Bronchial epithelial cell (primary cell): Measurements from ENCODE around the gene ERBB3. TPM values are rescaled to one million over a fixed set of nuclear protein-coding genes. Genes with fewer than 3 reads are reported as not detected.

Experiments used
- DNase-seq: peaks from one replicate; pipeline ENCODE4 v3.0.0-alpha.2; 2010; ENCODE audit warnings: low read depth
- FAIRE-seq: peaks from 2 replicates; lab custom pipeline; 2011; peaks lifted over from hg19 to GRCh38; lab: Jason Lieb, UNC
- H3K27me3 ChIP-seq: 2 replicates; pipeline ENCODE4 v1.5.1; 2011; ENCODE audit warnings: low read length; ENCODE audit not compliant: control insufficient read depth, insufficient read depth
- H3K36me3 ChIP-seq: 2 replicates; pipeline ENCODE4 v1.5.1; 2011; ENCODE audit warnings: low read length; ENCODE audit not compliant: control insufficient read depth, insufficient read depth
- H3K4me3 ChIP-seq: 2 replicates; pipeline ENCODE4 v1.5.1; 2011; ENCODE audit warnings: mild to moderate bottlenecking, low read depth, low read length, control low read depth
- total RNA-seq: library from RNA; depleted of rRNA; stranded (reverse); fragments of >200 nt; gene quantifications from 2 replicates; pipeline ENCODE4 v1.2.1, GENCODE V29; 2014
- TF ChIP-seq, protein P1 (sequence below): IDR thresholded peaks from 2 replicates; pipeline ENCODE4 v1.5.1; 2011; ENCODE audit warnings: mild to moderate bottlenecking, moderate library complexity, low read length, control low read depth, inconsistent platforms; ENCODE audit not compliant: insufficient read depth, severe bottlenecking

ERBB3 gene
- 21.1 and 59.8 TPM in 2 replicates for total RNA-seq

- TF ChIP-seq, protein P1, sequence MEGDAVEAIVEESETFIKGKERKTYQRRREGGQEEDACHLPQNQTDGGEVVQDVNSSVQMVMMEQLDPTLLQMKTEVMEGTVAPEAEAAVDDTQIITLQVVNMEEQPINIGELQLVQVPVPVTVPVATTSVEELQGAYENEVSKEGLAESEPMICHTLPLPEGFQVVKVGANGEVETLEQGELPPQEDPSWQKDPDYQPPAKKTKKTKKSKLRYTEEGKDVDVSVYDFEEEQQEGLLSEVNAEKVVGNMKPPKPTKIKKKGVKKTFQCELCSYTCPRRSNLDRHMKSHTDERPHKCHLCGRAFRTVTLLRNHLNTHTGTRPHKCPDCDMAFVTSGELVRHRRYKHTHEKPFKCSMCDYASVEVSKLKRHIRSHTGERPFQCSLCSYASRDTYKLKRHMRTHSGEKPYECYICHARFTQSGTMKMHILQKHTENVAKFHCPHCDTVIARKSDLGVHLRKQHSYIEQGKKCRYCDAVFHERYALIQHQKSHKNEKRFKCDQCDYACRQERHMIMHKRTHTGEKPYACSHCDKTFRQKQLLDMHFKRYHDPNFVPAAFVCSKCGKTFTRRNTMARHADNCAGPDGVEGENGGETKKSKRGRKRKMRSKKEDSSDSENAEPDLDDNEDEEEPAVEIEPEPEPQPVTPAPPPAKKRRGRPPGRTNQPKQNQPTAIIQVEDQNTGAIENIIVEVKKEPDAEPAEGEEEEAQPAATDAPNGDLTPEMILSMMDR = no peak
- H3K4me3 ChIP-seq = peak within 1 kb of the TSS; percentile 91
- FAIRE-seq (no peak), DNase-seq (peak; percentile 81)
- no peaks in the 10 kb centered on the region for H3K27me3 ChIP-seq
- peaks cover 1% of the 10 kb centered on the region for H3K36me3 ChIP-seq
These were observed at the start of gene ERBB3 for GRCh38 chr12:56079723-56080555. ERBB3 (plus strand) TSS chr12:56080165; CDS start chr12:56080301, 136 bp downstream.

DNA sequence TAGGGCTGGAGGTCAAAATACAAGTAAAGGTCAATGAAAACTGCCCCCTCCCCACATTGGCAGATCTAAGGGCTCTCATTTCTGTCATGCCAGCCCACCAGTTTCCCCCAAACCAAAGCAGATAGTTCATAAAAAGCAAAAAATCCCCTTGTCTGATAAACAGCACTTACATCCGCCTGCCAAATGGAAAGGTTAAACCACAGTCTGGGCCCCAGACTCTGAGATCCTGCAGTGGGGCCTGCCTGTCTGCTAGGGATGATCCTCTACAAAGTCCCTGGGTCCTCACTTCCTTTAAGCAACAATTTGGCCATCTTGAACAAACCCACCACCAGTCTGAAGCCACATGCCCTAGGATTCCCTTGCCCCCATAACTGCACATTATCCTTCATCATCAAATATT lies 48.0 kb upstream of the ERBB3 start:
- DNase-seq (no peak), FAIRE-seq (no peak)
- Histone ChIP-seq H3K36me3 (no peaks in the 10 kb centered on the region), H3K27me3 (no peaks in the 10 kb centered on the region), H3K4me3 (no peak overlapping the region)
- TF ChIP-seq, protein P1 = no peak

DNA sequence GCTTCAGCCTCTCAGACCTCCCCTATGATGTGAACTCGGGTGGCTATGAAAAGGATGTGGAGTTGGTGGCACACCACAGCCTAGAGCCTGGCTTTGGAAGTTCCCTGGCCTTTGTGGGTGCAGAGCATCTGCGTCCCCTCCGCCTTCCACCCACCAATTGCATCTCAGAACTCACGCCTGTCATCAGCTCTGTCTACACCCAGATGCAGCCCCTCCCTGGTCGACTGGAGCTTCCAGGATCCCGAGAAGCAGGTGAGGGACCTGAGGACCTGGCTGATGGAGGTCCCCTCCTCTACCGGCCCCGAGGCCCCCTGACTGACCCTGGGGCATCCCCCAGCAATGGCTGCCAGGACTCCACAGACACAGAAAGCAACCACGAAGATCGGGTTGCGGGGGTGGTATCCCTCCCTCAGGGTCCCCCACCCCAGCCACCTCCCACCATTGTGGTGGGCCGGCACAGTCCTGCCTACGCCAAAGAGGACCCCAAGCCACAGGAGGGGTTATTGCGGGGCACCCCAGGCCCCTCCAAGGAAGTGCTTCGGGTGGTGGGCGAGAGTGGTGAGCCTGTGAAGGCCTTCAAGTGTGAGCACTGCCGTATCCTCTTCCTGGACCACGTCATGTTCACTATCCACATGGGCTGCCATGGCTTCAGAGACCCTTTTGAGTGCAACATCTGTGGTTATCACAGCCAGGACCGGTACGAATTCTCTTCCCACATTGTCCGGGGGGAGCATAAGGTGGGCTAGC lies 45.2 kb upstream of the ERBB3 start:
- TF ChIP-seq, protein P1 = no peak
- no peak for DNase-seq
- Histone ChIP-seq H3K4me3 (no peak overlapping the region), H3K36me3 (no peaks in the 10 kb centered on the region), H3K27me3 (no peaks in the 10 kb centered on the region)
- FAIRE-seq = no peak

DNA sequence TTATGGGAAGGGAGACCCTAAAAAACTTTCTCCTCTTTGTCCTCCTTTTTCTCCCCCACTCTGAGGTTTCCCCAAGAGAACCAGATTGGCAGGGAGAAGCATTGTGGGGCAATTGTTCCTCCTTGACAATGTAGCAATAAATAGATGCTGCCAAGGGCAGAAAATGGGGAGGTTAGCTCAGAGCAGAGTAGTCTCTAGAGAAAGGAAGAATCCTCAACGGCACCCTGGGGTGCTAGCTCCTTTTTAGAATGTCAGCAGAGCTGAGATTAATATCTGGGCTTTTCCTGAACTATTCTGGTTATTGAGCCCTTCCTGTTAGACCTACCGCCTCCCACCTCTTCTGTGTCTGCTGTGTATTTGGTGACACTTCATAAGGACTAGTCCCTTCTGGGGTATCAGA lies 42.8 kb upstream of the ERBB3 start:
- Histone ChIP-seq H3K36me3 (no peaks in the 10 kb centered on the region), H3K27me3 (no peaks in the 10 kb centered on the region), H3K4me3 (no peak overlapping the region)
- TF ChIP-seq, protein P1 = no peak
- FAIRE-seq (no peak), DNase-seq (no peak)

GRCh38 chr12:56038022-56038655 lies 41.8 kb upstream of the ERBB3 start:
- DNase-seq (no peak), FAIRE-seq (no peak)
- H3K27me3 ChIP-seq = no peaks in the 10 kb centered on the region
- H3K4me3 ChIP-seq = no peak overlapping the region
- TF ChIP-seq, protein P1 = no peak
- no peaks in the 10 kb centered on the region for H3K36me3 ChIP-seq
